KOPT-K1 (cell line): Measurements from ENCODE around the gene SPACA7.

Experiments
- H3K27ac ChIP-seq: fragments of 200-600 bp; sonication (generic); 2 replicates; pipeline ENCODE4 v1.5.1; 2016; ENCODE audit warnings: antibody characterized with exemption, mild to moderate bottlenecking, low read depth, low read length; ENCODE audit not compliant: poor library complexity, severe bottlenecking
- H3K36me3 ChIP-seq: fragments of 200-600 bp; sonication (generic); 2 replicates; pipeline ENCODE4 v1.5.1; 2017; ENCODE audit warnings: antibody characterized with exemption, mild to moderate bottlenecking, low read length, moderate library complexity; ENCODE audit not compliant: insufficient read depth
- H3K9me3 ChIP-seq: fragments of 200-600 bp; sonication (generic); 2 replicates; pipeline ENCODE4 v1.5.1; 2017; ENCODE audit warnings: antibody characterized with exemption, low read length, mild to moderate bottlenecking; ENCODE audit not compliant: insufficient read depth, poor library complexity, severe bottlenecking

The SPACA7 gene

GRCh38 chr13:112345826-112346172 is 30.4 kb upstream of the SPACA7 start:
- Histone ChIP-seq H3K36me3 (no peaks in the 10 kb centered on the region), H3K27ac (no peak overlapping the region), H3K9me3 (no peaks in the 10 kb centered on the region)

- H3K9me3 ChIP-seq = no peaks in the 10 kb centered on the region
- no peak overlapping the region for H3K27ac ChIP-seq
- no peaks in the 10 kb centered on the region for H3K36me3 ChIP-seq
Observed at GRCh38 chr13:112346173-112346898, 29.8 kb upstream of the SPACA7 start.

GRCh38 chr13:112346899-112347229 is 29.3 kb upstream of the SPACA7 start:
- Histone ChIP-seq H3K9me3 (no peaks in the 10 kb centered on the region), H3K27ac (no peak overlapping the region)

GRCh38 chr13:112347986-112348385 is 28.2 kb upstream of the SPACA7 start:
- no peaks in the 10 kb centered on the region for H3K36me3 ChIP-seq
- H3K27ac ChIP-seq = no peak overlapping the region
- no peaks in the 10 kb centered on the region for H3K9me3 ChIP-seq

More at GRCh38 chr13:112346899-112347229, 29.3 kb upstream of the SPACA7 start:
- H3K36me3 ChIP-seq = no peaks in the 10 kb centered on the region

GRCh38 chr13:112348642-112349345 is 27.4 kb upstream of the SPACA7 start:
- Histone ChIP-seq H3K36me3 (no peaks in the 10 kb centered on the region), H3K27ac (no peak overlapping the region), H3K9me3 (no peaks in the 10 kb centered on the region)

- Histone ChIP-seq H3K27ac (no peak overlapping the region), H3K9me3 (no peaks in the 10 kb centered on the region), H3K36me3 (no peaks in the 10 kb centered on the region)
Observed at GRCh38 chr13:112349681-112350080, 26.5 kb upstream of the SPACA7 start.

GRCh38 chr13:112350300-112350699 is 25.9 kb upstream of the SPACA7 start:
- H3K9me3 ChIP-seq = no peaks in the 10 kb centered on the region
- H3K27ac ChIP-seq = no peak overlapping the region

GRCh38 chr13:112351825-112352224 is 24.3 kb upstream of the SPACA7 start:
- no peak overlapping the region for H3K27ac ChIP-seq
- H3K9me3 ChIP-seq = no peaks in the 10 kb centered on the region
- no peaks in the 10 kb centered on the region for H3K36me3 ChIP-seq

More at GRCh38 chr13:112350300-112350699, 25.9 kb upstream of the SPACA7 start:
- H3K36me3 ChIP-seq = no peaks in the 10 kb centered on the region

GRCh38 chr13:112353856-112354255 is 22.3 kb upstream of the SPACA7 start:
- no peaks in the 10 kb centered on the region for H3K36me3 ChIP-seq
- H3K27ac ChIP-seq = no peak overlapping the region
- H3K9me3 ChIP-seq = no peaks in the 10 kb centered on the region

GRCh38 chr13:112354330-112355273 is 21.6 kb upstream of the SPACA7 start:
- Histone ChIP-seq H3K36me3 (no peaks in the 10 kb centered on the region), H3K27ac (no peak overlapping the region), H3K9me3 (no peaks in the 10 kb centered on the region)

GRCh38 chr13:112355274-112355838 is 20.8 kb upstream of the SPACA7 start:
- Histone ChIP-seq H3K36me3 (no peaks in the 10 kb centered on the region), H3K27ac (no peak overlapping the region)

GRCh38 chr13:112356190-112356589 is 20.0 kb upstream of the SPACA7 start:
- Histone ChIP-seq H3K27ac (no peak overlapping the region), H3K9me3 (no peaks in the 10 kb centered on the region), H3K36me3 (no peaks in the 10 kb centered on the region)

More at GRCh38 chr13:112355274-112355838, 20.8 kb upstream of the SPACA7 start:
- no peaks in the 10 kb centered on the region for H3K9me3 ChIP-seq

- Histone ChIP-seq H3K9me3 (no peaks in the 10 kb centered on the region), H3K27ac (no peak overlapping the region), H3K36me3 (no peaks in the 10 kb centered on the region)
Observed at GRCh38 chr13:112358156-112358555, 18.0 kb upstream of the SPACA7 start.

- H3K27ac ChIP-seq = no peak overlapping the region
- H3K36me3 ChIP-seq = no peaks in the 10 kb centered on the region
- H3K9me3 ChIP-seq = peaks cover 11% of the 10 kb centered on the region
Observed at GRCh38 chr13:112362021-112362420, 14.1 kb upstream of the SPACA7 start.
